NCI-H748 (cell line): Measurements from ENCODE around the gene ABHD1.

Experiments used
- DNase-seq: peaks from one replicate; lab custom pipeline; 2025; ENCODE audit not compliant: unreplicated experiment; lab: John Stamatoyannopoulos, UW

Gene ABHD1

GRCh38 chr2:27134781-27135477 lies 11.3 kb downstream of the ABHD1 start:
- no peak for DNase-seq

GRCh38 chr2:27135478-27135955 lies 11.9 kb downstream of the ABHD1 start:
- no peak for DNase-seq

DNA sequence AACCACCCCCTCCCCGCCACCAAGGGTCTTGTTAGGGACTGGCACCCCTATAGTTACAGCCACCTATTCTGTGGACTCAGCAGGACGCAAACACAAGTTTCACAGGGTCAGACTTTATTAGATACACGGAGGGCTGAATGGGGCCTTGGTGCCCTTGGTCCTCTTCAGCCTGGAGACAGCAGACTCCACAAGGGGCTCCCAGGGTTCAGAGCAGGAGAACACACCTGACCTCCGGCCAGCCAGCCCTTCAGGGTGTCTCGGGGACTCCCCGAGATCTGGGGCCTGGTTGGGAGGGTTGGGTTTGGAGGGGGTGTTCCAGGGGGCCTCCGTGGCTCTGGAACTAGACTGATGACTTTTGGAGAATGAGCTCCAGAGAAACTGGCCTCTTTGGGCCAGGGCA lies 13.1 kb downstream of the ABHD1 start:
- DNase-seq, result no peak

DNA sequence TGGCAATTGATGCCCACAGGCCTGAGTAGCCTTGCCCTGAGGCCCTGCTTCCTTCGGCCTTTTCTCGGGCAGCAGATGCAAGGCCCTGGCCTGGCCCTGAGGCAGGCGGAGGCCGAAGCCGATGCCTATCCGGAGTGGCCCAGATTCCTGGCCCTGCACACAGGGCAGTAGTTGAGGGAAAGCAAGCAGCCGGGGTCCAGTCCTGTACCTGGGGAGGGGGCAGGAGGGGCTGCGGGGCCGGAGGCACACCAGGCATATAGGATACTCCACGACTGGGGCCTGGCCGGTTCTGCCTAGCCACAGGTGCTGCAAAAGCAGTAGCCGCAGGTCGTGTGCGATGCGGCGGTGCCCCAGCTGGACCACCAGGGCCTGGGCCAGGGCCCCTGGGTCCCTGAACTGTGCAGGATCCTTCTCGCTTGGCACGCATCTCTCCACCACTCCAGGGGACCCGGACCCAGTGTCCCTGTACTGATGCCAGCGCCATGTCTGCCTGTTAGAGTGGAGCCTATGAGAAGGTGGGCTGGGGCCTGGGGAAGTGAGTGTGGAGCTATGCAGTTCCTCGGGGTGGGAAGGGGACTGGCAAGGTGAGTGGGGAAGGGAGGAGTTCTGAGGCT lies 13.8 kb downstream of the ABHD1 start:
- DNase-seq, result no peak

DNA sequence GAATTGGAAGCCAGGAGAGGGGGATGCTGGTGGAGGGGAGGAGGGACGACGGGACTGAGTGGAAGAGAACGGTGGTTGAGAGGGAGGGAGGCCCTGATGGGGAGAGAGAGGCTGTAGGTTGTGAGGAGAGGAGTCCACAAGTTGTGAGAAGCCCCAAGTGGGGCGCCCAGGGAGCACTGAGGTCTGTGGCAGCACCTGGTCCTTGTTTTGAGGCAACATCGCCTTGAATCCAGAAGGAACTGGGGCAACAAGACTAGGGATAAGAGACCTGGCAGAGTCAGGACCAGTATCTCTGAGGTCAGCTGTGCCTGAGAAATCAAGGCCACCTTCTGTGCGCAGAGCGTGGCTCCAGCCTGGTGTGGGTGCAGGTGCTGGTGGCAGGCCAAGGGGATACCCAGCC lies 14.5 kb downstream of the ABHD1 start:
- no peak for DNase-seq

- DNase-seq, result no peak
Measured at GRCh38 chr2:27139310-27139709, 15.7 kb downstream of the ABHD1 start, which contains the start of gene PRR30. Gene PRR30, minus strand, starts transcription at chr2:27139410. Its CDS starts 1,081 bp downstream, at chr2:27138329.

- no peak for DNase-seq
Measured at GRCh38 chr2:27143285-27143684, 19.7 kb downstream of the ABHD1 start.

DNA sequence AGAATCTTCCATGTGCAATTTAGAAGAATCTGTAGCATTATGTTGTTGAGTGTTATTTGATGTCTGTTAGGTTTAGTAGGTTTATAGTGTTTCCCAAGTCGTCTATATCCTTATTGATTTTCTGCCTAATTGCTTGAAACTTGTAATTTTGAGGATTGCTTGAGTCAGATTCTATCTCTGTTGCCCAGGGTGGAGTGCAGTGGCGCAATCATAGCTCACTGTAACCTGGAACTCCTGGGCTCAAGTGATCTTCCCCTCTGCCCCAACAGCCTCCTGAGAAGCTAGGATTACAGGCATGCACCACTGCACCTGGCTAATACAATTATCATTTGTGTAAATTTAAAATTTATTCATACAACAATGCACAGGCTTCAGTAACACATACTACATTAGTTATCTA lies 22.1 kb downstream of the ABHD1 start:
- DNase-seq, result no peak

- no peak for DNase-seq
Measured at GRCh38 chr2:27147935-27148334, 24.3 kb downstream of the ABHD1 start.

- no peak for DNase-seq
Measured at GRCh38 chr2:27148801-27149439, 25.3 kb downstream of the ABHD1 start, which contains the start of gene TCF23. Gene TCF23, plus strand, starts transcription at chr2:27149004. Its CDS starts 130 bp downstream, at chr2:27149134.

DNA sequence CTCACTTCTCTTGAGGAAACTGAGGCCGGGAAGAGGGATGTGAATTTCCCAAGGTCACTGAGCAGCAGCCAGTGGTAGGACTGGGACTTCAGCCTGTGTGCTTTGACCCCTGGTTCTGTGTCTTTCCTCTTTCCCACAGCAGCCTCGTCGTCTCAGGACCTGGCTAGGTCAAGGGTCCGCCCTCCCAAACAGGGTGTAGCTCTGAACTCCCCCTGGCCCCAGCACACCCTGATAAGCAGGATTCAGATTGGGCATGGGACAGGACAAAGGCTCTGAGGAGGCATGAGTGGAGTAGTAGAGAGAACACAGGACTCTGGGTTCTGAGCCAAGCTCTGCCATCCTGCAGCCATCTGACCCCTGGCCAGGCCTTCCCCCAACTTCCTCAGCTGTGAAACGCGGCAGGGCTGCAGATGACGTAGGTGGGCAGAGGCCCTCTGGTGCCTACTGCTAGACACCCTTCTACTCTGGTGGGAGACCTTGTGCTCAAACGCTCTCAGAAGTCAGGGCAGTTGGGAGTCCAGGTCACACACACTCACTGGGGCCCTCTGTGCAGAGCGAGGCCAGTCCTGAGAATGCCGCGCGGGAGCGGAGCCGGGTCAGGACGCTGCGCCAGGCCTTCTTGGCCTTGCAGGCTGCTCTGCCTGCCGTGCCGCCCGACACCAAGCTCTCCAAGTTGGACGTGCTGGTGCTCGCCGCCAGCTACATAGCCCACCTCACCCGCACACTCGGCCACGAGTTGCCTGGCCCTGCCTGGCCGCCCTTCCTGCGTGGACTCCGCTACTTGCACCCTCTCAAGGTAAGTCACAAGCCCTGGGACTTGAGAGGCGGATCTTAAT lies 26.2 kb downstream of the ABHD1 start:
- no peak for DNase-seq

DNA sequence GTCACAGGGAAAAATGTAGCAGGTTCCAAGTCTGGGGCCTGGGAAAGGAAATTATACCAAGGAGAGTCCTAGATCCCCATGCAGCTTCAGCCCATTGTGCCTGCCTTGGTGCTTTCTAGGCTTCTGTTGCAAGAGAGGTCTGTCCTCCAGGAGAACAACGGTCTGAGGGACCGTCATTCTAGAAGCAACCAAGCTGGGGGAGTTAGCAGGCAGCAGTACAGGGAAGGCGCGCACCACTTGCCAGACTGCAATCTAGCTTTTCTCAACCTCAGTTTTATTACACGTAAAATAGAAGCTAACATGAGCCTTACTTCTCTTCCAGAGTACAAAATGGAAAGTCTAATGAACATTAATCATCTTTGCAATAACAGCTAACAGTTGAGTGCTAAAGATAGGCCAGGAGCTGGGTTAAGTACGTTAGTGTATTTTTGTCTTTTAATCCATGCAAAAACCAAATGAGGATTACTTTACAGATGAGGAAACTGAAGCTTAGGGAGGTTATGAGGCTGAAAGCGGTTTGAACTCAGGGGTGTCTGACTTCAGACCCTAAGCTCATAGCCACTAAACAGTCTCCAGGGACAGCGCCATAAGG lies 27.1 kb downstream of the ABHD1 start:
- no peak for DNase-seq

DNA sequence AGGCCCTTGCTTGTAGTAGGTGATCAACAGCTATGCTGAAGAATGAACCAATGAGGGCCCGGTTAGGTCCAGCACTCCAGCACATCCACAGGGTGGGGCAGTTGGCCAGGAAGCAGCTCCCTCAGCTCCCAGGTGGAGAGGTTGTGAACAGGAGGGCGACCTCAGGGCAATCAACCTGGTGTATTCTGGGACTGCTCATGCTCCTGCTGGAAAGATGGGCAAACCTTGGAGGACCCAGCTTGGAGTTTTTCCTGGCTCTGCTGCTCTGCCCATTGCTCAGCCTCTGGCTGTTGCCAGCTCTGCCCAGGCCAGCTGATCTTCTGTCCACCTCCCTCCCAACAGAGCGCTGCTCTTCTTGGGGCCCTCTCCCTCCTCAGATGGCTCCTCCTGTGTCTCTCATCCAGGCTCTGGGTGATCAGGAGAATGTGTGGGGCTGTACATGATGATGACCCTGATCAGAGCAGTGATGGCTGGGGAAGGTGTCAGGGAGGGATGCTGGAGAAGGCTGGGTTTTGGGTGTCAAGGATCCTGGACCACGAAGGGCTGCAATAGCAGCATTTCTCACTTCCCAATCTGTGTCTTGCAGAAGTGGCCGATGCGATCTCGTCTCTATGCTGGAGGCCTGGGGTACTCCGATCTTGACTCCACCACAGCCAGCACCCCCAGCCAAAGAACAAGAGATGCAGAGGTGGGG lies 28.6 kb downstream of the ABHD1 start:
- DNase-seq, result no peak

DNA sequence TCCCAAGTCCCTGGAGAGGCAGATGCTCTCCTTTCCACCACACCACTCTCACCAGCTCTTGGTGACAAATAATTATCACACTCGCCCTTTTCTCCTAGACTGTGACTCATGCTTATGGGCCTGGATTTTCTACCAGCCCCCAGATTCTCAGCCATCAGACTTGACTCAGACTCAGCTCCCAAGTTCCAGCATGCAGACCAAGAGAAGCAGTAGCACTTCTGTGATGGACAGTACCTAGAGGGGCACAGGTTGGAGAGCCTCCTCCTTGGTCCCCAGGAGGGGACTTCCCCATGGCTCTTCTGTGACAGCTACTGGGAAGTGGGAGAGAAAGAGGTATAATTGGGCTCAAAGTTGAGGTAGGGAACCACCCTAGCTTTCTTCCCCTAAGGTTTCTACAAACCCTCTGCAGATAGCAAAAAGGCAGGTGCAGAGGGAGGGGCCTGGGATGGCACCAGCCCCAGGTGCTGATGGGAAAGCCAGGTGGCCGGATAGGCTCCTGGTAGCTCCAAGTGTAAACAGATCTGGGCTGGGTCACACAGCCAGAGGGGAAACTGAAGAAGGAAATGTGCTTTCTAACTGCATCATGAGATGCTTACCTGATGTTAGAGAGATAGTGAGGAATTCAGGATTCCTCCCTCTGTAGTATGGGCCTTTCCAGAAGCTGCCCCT lies 29.3 kb downstream of the ABHD1 start:
- DNase-seq, result peak; percentile 71

GRCh38 chr2:27154488-27154887 lies 30.9 kb downstream of the ABHD1 start:
- no peak for DNase-seq

- DNase-seq, result no peak
Measured at GRCh38 chr2:27155069-27155520, 31.5 kb downstream of the ABHD1 start.

- no peak for DNase-seq
Measured at GRCh38 chr2:27158468-27158867, 34.9 kb downstream of the ABHD1 start.

DNA sequence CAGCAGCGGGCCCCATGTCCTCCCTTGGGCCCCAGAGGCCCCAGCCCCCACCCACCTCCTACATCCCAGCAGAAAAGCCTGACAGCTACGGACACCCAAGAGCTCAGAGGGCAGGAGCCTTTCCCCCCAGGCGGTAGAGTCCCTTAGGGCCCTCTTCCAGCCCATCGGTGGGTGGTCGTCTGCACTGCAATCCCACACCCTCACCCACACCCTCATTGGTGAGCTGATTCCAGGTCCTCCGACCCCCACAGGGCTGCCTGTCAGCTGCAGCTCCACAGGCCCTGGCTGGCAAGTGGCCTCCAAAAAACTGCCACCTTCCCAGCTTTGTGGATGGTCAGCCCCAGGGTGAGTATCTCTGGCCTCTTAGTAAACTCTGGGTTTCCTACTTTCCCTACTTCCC lies 35.7 kb downstream of the ABHD1 start:
- no peak for DNase-seq

GRCh38 chr2:27160191-27160590 lies 36.6 kb downstream of the ABHD1 start:
- no peak for DNase-seq
